Mesothelial cell of epicardium (in vitro differentiated cells): ENCODE results near the gene TSC22D4. TPM values are rescaled to one million over a fixed set of nuclear protein-coding genes. Genes with fewer than 3 reads are reported as not detected.

Experiments
- DNase-seq, 2 experiments: peaks; one replicate each; pipeline ENCODE4 v3.0.0; 2021; ENCODE audit warnings: low spot score in 2 of 2; ENCODE audit not compliant: unreplicated experiment in 2 of 2
- H3K27ac Mint-ChIP-seq: 2 replicates; pipeline ENCODE4 v1.8.0; 2021; ENCODE audit warnings: mixed read lengths
- H3K27me3 Mint-ChIP-seq: 2 replicates; pipeline ENCODE4 v1.8.0; 2021; ENCODE audit warnings: low read depth, mixed read lengths
- H3K36me3 Mint-ChIP-seq: 2 replicates; pipeline ENCODE4 v1.8.0; 2021; ENCODE audit warnings: mixed read lengths
- H3K4me1 Mint-ChIP-seq: 2 replicates; pipeline ENCODE4 v1.8.0; 2021; ENCODE audit warnings: mixed read lengths
- H3K4me3 Mint-ChIP-seq: 2 replicates; pipeline ENCODE4 v1.8.0; 2021; ENCODE audit warnings: mild to moderate bottlenecking, moderate library complexity, mixed read lengths
- H3K9me3 Mint-ChIP-seq: 2 replicates; pipeline ENCODE4 v1.8.0; 2021; ENCODE audit warnings: mixed read lengths
- CTCF ChIP-seq: fragments of 200-600 bp; sonication (generic); IDR thresholded peaks from one replicate; pipeline ENCODE4 v1.5.0; 2021; ENCODE audit warnings: antibody characterized with exemption; ENCODE audit not compliant: unreplicated experiment
- total RNA-seq: library from RNA; stranded (reverse); gene quantifications from 3 replicates; pipeline ENCODE4 v1.2.1, GENCODE V29; 2021

TSC22D4 gene
- total RNA-seq, 1 donor from 2014 or later = 52.4 TPM

DNA sequence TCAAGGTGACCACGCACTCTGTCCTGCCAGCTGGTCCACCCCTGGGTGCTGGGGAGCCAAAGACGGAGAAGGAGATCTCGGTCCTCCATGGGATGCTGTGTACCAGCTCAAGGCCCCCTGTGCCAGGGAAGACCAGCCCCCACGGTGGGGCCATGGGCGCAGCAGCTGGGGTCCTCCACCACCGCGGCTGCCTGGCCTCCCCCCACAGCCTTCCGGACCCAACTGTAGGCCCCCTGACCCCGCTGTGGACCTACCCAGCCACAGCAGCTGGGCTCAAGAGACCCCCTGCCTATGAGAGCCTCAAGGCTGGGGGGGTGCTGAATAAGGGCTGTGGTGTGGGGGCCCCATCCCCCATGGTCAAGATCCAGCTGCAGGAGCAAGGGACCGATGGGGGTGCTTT is 10.1 kb upstream of the TSC22D4 start:
- H3K4me1 Mint-ChIP-seq = peaks cover 36% of the 10 kb centered on the region
- H3K9me3 Mint-ChIP-seq = no peaks in the 10 kb centered on the region
- no peak overlapping the region for H3K4me3 Mint-ChIP-seq
- peak overlapping the region; percentile 59 for H3K27ac Mint-ChIP-seq
- DNase-seq = no peak
- no peaks in the 10 kb centered on the region for H3K27me3 Mint-ChIP-seq
- peaks cover 2% of the 10 kb centered on the region for H3K36me3 Mint-ChIP-seq
- TF ChIP-seq CTCF = no peak

DNA sequence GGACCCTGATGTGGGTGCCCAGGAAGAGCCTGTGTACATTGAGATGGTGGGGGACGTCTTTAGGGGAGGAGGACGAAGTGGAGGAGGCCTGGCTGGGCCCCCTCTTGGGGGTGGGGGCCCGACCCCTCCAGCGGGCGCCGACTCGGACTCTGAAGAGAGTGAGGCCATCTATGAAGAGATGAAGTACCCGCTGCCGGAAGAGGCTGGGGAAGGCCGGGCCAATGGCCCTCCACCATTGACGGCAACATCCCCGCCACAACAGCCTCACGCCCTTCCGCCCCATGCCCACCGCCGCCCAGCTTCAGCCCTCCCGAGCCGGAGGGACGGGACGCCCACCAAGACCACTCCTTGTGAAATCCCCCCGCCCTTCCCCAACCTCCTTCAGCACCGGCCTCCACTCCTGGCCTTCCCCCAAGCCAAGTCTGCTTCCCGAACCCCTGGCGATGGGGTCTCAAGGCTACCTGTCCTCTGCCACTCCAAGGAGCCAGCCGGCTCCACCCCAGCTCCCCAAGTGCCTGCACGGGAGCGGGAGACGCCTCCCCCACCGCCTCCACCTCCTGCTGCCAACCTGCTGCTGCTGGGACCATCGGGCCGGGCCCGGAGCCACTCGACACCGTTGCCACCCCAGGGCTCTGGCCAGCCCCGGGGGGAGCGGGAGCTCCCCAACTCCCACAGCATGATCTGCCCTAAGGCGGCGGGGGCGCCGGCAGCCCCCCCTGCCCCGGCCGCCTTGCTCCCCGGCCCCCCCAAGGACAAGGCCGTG is 9.5 kb upstream of the TSC22D4 start:
- no peak overlapping the region for H3K4me3 Mint-ChIP-seq
- peaks cover 2% of the 10 kb centered on the region for H3K36me3 Mint-ChIP-seq
- DNase-seq = no peak
- no peaks in the 10 kb centered on the region for H3K9me3 Mint-ChIP-seq
- no peak for TF ChIP-seq CTCF
- peaks cover 35% of the 10 kb centered on the region for H3K4me1 Mint-ChIP-seq
- no peaks in the 10 kb centered on the region for H3K27me3 Mint-ChIP-seq
- H3K27ac Mint-ChIP-seq = no peak overlapping the region

GRCh38 chr7:100486753-100487446 is 7.9 kb upstream of the TSC22D4 start:
- Mint-ChIP-seq H3K9me3 (no peaks in the 10 kb centered on the region), H3K36me3 (peaks cover 2% of the 10 kb centered on the region), H3K27me3 (no peaks in the 10 kb centered on the region), H3K27ac (no peak overlapping the region), H3K4me1 (peaks cover 34% of the 10 kb centered on the region), H3K4me3 (no peak overlapping the region)
- TF ChIP-seq CTCF = no peak
- no peak for DNase-seq

GRCh38 chr7:100486111-100486636 is 7.2 kb upstream of the TSC22D4 start:
- Mint-ChIP-seq H3K36me3 (peaks cover 2% of the 10 kb centered on the region), H3K4me3 (peak overlapping the region; percentile 22), H3K4me1 (peaks cover 38% of the 10 kb centered on the region), H3K9me3 (no peaks in the 10 kb centered on the region), H3K27me3 (no peaks in the 10 kb centered on the region), H3K27ac (no peak overlapping the region)
- no peak for DNase-seq
- TF ChIP-seq CTCF = no peak

GRCh38 chr7:100485471-100485876 is 6.5 kb upstream of the TSC22D4 start:
- TF ChIP-seq CTCF = no peak
- peak overlapping the region; percentile 24 for H3K4me3 Mint-ChIP-seq
- H3K27me3 Mint-ChIP-seq = no peaks in the 10 kb centered on the region
- no peak for DNase-seq
- no peaks in the 10 kb centered on the region for H3K9me3 Mint-ChIP-seq
- H3K36me3 Mint-ChIP-seq = peaks cover 2% of the 10 kb centered on the region
- H3K27ac Mint-ChIP-seq = no peak overlapping the region
- peaks cover 38% of the 10 kb centered on the region for H3K4me1 Mint-ChIP-seq
